HG03558 (cell line): ENCODE measurements around the gene TACO1.

Experiments used
- ATAC-seq: cut with Tn5 transposase; IDR thresholded peaks from one replicate; pipeline ENCODE4 v1.9.1; 2021; ENCODE audit warnings: moderate number of reproducible peaks; ENCODE audit not compliant: unreplicated experiment; ENCODE audit errors: extremely low read depth

The TACO1 gene

DNA sequence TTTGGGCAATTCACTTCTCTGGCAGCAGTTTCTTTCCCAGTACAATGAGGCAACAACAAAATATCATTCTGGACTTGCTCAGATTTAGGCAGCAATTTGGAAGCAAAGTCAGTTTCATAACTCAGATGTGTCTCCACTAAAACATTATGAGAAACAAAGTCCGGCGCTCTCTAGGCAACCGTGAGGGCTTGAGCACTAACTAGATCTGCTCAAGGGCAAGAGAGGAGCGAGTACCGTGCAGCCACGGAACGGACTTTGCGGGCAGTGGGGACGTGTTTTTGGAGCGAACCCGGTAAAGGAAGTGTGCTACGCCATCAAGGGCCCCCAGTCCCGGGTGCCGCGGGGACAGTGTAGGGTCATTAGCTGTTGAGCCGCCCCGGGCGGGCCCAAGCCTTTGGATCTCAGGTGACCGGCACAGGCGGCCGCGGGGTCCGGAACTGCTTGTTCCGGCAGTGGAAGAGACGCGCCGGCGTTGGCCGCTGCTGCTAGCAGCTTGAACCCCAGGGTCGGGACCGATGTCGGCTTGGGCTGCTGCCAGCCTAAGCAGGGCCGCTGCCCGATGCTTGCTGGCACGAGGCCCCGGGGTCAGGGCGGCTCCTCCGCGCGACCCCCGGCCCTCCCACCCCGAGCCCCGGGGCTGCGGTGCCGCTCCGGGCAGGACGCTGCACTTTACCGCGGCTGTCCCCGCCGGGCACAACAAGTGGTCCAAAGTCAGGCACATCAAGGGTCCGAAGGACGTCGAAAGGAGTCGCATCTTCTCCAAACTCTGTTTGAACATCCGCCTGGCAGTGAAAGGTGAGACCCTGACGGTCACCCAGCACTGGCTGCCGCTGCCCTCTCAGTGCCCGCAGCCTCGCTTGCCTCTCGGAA is at the start of gene TACO1:
Gene TACO1, plus strand, starts transcription at position 327 of the 870 bp plus-strand sequence. Its CDS starts 189 bp downstream, at position 516.
- peak; percentile 80 for ATAC-seq

DNA sequence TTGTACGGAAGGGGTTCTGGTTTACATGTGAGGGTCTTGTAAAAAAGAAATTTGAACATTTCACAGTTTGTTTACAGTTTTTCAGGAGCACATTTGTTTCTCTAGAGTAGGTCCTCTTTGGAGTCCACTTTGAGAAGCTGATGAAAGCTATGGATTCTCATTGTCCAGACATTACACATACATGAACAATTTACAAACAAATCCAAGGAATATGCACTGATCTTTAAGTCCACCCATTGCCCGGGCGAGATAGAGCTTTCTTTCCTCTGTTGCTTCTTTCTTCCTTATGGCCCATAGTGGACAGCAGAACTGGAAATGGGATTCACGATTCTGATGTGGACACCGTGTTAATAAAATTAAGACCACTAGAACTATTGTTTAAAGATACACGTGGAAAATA is 48.5 kb upstream of the TACO1 start:
- ATAC-seq = no peak

DNA sequence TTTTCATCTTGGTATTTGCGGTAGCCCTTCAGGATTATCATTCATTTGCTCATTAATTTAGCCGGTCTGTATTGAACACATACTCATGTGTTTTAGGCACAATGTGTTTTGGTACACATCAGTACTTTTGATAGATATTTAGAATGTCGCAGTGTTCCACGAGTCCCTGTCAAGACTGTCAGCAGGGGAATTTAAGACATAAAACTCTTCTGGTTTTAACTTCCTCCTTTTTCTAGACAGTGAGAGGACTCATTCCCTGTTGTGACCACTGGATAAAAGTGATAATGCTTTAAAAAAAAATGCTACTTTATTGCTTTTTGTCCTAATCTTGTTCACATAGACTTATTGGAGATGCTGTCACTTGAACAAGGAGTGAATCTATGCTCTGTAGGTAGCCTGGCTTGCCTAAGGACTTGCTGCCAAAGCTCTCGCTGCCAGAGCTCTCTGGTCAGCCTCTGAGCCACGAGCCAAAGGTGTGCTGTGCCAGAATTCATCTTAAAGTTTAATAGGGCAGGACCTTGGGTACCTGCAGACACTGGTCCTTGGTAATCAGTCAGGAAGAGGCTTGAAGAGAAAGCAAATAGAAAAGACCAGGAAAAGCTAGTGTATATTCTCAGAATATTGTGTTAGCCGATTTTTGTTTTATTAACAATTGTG is 45.1 kb upstream of the TACO1 start:
- no peak for ATAC-seq

DNA sequence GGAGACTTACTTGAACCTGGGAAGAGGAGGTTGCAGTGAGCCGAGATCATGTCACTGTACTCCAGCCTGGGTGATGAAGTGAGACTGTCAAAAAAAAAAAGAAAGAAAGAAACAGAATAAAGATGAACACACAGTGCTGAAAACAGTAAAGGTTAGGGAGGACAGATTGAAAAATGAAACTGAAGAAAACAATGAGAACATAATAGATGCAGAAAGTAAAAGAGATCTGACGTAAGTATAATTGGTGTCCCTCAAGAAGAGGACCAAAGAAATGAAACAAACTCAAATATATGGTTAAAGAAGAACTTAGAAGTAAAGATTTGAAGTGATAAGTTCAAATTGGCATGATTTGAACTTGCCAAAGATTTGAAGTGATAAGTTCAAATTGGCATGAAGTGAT is 43.3 kb upstream of the TACO1 start:
- ATAC-seq = no peak

DNA sequence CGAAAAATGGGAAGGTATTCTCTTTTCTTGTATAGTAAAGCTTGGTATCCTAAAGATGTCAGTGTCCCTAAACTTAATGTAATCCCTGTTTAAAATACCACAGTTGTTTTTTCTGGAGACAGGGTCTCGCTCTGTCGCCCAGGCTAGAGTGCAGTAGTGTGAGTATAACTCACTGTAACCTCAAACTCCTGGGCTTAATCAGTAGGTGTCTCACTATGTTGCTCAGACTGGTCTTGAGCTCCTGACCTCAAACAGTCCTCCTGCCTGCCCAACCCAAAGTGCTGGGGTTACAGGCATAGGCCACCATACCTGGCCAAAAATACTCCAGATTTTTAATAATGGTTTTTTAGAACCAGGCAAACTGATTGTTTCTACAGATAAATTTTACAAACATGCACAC is 42.3 kb upstream of the TACO1 start:
- ATAC-seq = no peak

DNA sequence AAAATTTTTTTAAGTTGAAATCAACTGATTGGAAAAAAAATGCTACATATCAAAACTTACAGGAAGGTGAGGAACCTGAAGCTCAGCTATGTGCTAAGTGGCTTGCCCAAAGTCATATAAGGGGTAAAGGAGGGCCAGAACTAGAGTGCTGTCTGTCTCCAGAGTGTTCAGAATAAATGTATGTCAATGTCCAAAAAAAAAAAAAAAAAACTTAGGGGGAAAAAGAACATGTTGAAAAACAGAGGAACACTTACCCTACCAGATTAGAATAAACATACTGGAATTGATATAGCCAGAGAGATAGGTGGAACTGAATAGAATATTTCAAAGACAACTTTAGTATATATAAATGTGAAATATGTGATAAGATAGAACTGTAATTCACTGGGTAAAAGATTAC is 38.9 kb upstream of the TACO1 start:
- ATAC-seq = no peak

DNA sequence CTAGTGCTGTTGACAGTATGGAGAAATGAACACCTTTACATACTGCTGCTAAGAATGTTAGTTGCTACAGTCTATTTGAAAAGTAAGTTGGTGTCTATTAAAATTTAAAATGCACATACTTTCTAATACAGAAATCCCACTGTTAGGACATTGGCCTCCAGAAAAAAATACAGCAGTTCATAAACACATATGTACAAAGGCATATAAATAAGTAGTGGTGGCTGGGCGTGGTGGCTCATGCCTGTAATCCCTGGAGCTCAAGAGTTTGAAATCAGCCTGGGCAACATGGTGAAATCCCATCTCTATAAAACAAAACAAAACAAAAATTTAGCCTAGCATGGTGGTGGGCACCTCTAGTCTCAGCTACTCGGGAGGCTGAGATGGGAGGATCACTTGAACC is 37.4 kb upstream of the TACO1 start:
- ATAC-seq = no peak

DNA sequence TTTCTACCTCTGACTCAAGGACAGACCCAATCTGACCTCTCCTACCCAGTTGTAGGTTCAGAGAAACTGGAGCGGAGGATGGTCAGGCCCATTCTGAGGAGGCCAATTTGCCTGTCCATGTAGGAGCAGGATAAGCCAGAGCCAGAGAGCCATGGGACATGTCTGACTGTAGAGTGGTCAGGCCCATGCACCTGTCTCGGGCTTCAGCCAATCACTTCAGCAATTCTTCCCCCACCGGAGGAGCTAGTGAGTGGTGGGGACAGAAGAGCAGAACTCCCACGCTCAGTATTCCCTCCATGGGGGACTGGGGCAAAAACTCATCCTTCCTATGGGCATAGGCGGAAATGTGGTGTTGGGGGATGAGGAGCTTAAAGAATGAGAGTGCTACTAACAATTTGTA is 36.1 kb upstream of the TACO1 start:
- no peak for ATAC-seq

DNA sequence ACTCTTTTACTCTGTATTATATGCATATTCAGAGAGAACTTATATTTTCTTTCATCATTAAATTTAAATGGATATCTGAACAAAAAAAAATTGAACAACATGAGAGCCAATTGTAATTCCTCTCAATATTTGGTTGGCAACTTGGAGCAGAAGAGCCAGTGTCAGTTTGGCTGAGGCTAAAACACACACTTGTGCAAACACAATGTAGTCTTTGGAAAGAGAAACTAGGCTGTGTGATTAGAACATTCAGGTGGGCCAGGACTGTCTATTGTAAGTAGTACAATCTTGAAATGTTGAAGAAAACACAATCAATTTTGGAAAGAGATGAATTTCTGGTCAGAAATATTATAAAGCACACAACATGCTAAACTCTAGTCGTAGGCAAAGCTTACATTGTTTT is 33.5 kb upstream of the TACO1 start:
- ATAC-seq = no peak

DNA sequence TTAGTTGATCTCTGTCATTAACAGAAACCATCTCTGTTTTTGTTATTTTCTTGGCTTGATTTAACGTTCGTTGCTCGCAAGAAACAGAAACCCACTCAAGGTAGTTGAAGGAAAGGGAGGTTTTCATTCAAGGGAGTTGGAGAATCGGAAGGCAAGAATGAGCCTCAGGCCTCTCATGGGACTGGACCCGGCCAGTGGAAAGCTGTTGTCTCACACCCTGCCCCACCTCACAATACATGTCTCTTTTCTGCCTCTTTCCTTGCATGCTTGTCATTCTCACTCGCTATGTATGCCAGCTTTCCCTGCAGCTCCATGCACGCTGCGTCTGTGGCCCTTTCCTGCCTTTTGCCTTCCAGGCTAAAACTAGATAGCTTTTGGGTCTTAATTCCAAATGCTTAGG is 32.1 kb upstream of the TACO1 start:
- no peak for ATAC-seq

DNA sequence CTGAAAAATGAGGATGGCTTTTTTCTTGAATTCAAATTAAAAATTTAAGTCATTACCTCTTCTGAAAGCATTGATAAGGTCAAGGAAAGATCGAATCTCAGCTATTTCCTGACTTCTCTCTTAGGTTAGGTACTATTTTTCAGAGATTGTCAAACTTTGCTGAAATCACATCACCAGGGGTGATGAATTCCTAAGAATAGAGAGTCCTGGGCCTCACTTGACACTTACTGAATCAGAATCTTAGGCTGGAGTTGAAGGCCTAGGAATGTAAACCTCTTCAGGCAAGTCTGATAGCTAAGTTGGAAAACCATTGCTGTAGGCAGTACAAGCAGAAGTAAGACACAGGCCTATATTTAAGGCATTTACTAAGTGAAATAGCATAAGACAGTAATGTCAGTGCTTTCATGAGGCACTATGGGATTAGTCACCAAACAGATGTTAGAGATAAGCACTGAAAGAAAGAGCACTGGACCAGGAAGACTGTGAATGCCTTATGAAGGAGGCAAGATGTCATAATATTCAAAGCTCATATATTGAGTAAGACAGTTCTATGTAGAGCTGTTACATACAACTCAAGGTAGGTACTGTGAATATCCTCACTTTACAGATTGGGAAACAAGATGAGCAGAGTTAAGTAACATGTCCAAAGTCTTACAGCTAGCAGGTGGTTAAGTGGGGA is 28.9 kb upstream of the TACO1 start:
- ATAC-seq = no peak

DNA sequence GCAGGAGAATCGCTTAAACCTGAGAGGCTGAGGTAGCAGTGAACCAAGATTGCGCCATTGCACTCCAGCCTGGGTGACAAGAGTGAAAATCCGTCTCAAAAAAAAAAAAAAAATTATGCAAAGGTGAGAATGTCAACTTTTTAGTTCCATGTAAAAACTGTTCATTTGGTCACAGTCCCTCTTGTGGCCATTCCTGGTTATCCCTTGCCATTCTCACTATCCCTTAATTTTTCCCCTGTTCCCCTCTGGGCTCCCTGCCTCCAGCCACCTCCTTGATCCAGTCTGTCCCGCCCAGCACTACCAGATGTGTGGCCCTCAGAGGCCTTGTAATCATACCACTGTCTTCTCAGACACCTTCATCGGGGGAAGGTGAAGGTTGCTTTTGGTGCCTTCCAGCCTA is 27.1 kb upstream of the TACO1 start:
- no peak for ATAC-seq

DNA sequence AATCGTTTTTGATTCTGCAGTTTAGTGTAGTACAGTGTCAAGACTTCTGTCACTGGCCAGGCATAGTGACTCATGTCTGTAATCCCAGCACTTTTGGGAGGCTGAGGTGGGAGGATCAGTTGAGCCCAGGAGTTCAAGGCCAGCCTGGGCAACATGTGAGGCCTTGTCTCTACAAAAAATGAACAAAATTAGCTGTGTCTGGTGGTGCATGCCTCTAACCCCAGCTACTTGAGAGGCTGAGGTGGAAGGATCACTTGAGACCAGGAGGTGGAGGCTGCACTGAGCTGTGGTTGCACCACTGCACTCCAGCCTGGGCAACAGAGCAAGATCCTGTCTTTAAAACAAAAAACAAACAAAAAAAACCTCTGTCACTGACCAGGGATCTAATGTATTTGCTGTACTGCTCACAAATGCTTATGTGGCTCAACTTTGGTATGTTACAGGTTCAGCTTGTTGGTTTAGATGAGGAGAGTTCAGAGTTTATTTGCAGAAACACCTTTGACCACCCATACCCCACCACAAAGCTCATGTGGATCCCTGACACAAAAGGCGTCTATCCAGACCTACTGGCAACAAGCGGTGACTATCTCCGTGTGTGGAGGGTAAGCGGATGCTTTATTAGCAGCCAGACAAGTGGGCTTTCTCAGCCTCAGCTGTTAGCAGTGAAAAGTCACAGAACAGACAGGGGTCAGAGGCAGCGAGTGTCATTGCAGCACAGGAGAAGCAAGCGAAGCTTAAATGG is 22.5 kb upstream of the TACO1 start:
- no peak for ATAC-seq

DNA sequence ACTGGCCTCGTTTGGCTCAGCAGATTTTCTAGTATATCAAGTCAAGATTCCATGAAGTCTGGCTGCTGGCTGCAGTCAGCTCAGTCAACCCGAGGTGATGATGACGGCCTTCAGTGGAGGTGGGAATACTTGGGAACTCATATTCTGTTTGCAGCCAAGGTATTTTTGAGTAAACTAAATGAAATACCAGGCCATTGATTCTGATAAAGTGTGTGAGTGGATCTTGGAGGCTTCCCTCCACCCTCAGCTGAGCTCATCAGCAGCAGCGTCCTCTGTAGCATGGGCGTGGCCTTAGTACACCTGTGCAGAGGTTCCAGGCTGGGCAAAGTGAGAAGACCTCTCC is 22.0 kb upstream of the TACO1 start:
- no peak for ATAC-seq

DNA sequence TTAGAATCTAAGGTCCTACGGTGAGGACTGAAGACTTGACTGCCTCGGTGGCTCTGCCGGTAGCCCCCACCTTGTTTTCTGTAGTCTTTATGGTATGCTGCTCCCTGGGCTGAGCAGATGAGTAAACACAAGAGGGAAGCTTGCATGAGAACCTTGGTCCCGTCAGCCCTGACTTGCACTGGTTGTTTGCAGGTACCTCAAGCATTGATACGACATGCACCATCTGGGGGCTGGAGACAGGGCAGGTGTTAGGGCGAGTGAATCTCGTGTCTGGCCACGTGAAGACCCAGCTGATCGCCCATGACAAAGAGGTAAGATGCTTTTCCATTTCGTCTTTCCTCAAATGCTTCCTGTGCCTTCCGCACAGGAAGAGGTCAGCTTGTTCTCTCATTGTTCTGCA is 21.1 kb upstream of the TACO1 start:
- no peak for ATAC-seq

DNA sequence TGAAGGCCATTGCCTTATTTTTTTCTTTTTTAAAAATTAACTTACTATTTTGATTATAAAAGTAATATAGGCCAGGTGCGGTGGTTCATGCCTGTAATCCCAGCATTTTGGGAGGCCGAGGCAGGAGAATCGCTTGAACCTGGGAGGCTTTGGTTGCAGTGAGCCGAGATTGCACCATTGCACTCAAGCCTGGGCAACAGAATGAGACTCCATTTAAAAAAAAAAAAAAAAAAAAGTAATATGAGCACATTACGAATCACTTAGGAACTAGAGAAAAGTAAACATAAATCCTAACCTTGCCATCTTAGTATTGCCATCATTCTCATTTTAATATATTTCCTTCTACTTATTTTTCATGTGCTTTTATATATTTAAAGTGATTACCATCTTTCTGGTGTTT is 12.9 kb upstream of the TACO1 start:
- ATAC-seq = no peak

DNA sequence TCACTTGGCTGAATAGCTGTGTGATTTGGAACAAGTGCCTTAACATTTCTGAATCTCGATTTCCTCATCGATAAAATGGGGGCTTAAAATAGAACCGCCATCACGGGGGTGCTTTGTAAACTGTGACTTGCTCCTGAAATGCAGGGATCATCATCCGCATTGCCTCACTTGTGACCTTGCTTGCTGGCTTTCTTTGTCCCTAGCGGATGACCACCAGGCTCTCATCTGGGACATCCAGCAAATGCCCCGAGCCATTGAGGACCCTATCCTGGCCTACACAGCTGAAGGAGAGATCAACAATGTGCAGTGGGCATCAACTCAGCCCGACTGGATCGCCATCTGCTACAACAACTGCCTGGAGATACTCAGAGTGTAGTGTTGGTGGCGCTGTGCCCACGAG is 11.9 kb upstream of the TACO1 start:
- ATAC-seq = no peak

DNA sequence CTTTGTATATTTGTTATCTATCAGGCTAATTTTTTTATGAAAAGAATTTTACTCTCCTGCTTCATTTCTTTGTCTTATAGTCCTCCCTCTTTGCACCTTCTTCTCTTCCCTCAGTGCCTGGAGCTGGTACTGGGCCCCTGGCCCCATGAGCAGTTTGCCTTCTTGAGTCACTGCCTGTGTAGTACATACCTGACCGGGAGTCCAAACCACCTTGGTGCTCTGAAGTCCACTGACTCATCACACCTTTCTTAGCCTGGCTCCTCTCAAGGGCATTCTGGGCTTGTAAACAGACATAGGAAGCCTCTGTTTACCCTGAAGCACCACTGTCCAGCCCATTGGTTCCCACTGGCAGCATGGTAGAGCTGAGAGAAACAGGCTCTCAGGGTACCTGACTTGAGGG is 11.0 kb upstream of the TACO1 start:
- no peak for ATAC-seq

DNA sequence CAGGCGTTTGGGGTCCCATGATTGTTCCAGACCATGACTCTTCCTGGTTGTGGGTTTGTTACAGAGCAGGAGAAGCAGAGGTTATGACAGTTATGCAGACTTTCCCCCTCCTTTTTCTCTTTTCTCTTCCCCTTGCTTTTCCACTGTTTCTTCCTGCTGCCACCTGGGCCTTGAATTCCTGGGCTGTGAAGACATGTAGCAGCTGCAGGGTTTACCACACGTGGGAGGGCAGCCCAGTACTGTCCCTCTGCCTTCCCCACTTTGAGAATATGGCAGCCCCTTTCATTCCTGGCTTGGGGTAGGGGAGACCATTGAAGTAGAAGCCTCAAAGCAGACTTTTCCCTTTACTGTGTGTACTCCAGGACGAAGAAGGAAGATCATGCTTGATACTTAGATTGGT is 7.9 kb upstream of the TACO1 start:
- ATAC-seq = no peak

DNA sequence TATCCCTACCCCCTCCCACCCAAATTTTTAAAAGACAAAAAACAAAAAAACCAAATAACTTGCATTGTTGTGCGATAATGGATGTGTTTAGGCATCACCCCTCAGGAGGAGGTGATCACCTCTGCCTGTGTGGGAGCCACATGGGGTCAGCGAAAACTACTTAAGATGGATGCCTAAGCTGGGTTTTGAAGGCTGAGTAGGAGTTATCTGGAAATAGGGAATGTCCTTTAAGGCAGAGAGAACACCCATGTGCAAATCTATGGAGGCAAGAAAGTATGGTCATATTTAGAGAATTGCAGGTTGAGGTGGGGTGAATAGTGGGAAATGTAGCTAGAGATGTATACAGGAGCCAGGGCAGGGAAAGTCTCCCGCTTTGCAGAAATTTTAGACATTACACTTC is 5.6 kb upstream of the TACO1 start:
- no peak for ATAC-seq
